AG08395 (cell line): ENCODE data around the gene CAMTA1.
"Not testable (repeated sequence)": the region's sequence is repeated elsewhere in the genome, so short reads cannot be mapped to it uniquely, and the experiment has no call there.

ENCODE experiments used
- DNase-seq: peaks from one replicate; pipeline ENCODE4 v3.0.0; 2012; ENCODE audit warnings: mixed read lengths, low spot score

CAMTA1 gene

DNA sequence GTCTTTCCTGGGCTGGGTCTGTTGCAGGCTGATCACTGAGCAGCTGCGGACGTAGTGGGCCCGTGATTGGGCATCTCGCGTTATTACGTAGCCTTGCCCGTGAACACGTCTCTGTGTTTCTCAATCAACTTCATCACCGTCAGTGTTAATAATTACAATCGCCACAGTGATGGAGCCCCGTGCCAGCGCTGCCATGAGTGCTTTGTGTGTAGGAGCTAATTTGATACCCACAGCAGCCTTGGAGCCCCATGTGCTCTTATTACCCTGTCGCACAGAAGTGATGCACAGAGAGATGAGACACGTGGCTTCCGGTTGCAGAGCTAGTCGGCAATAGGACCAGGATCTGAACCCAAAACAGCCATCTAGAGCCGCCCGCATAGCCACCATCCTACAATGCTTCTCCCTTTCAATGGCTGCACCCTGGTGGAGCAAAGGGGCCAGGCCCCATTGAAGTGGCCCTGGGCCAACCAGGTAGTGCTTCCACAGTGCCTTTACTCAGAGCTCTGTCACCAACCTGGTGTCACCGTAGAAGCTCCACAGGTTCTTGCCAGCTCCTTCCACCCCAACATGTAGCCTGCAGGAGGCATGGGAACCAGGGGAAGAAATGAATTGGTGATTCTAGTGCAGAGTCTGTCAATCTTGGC is 587.3 kb downstream of the CAMTA1 start:
- DNase-seq: no peak

DNA sequence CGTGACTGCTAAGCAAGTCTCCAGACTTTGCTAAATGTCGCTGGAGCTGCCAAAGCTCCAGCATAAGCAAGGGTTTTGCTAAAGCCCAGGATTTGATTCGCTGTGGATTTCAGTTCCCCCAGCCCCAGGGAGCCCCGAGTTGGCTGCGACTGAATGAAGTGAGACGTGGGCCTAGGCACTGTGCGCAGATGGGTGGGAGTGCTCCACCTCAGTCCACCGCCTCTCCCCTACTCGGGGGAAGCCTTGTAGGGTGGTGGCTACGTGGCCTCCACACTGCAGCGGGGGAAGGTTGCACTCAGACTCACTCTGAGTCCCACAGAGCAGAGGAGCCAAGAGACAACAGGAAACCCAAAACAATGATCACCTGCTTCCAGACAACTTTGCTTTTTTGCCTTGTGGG is 588.0 kb downstream of the CAMTA1 start:
- DNase-seq: no peak

DNA sequence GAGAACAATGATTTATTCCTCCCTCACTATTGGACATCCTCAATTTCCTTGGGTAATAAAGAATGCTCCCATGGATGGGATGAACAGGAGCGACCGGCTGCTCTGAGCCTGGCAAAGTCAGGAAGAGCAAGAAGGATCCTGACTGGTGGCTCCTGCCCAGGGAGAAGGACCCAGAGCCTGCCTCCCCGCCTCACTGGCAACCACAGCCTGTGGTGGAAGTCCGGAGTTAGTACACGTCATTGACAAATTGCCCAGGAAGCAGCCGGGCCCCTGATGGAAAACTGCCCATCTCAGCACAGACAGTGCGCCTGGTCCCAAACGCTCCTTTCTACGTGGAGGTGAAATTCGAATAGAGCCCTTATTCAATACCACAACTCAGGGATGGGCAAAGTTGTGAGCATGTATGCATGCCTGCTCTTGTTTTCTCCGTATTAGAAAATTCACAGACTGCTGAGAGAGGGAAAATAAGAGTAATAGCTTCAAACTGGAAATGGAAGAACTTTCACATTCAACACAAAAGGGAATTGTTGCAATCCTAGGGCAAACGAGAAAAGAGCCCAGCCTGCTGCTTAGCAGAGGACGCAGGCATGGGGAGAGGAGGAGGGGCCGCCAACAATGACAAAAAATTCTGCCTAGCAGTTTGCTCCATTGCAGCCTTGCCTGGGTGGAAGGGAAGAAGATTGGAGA is 588.8 kb downstream of the CAMTA1 start:
- no peak for DNase-seq

DNA sequence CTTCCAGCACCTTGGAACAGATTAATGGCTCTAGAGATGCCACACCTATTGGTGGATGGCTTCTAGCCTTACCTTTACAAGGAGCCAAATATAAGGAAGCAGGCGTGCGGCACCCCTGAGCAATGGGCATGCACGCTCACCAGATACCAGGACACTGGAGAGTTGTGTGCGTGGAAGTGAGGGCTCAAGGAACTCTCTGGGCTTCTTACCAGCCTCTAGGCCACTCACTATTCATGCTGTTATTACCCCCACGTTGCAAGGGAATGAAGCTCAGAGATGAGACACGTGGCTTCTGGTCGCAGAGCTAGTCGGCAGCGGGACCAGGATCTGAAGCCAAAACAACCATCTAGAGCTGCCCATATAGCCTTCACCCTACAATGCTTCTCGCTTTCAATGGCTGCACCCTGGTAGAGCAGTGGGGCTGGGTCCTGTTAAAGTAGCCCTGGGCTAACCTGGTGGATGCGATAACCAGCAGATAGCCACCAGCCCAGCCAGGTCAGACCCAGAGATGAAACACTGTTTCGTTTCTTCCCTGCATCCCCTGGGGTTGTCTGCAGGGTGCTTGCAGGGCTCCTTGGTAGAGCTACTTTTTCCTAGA is 589.4 kb downstream of the CAMTA1 start:
- no peak for DNase-seq

DNA sequence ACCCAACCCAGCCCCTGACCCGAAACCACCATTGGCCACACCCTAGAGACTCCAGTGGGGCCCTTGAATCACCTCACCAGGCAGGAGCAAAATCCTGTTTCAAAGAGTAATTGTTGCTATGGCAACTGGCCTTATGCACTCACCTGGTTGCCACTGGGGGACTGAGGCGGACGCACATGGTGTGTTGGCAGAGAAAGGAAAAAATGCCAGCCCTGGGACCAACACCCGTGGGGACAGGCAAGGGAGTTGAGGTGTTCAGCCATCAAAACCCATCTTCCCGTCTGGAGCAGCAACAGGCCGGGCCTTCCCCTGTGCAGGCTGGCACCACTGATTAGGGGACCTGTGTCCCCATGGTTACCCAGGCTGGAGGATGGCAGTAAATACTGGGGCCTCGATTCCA is 590.1 kb downstream of the CAMTA1 start:
- no peak for DNase-seq

DNA sequence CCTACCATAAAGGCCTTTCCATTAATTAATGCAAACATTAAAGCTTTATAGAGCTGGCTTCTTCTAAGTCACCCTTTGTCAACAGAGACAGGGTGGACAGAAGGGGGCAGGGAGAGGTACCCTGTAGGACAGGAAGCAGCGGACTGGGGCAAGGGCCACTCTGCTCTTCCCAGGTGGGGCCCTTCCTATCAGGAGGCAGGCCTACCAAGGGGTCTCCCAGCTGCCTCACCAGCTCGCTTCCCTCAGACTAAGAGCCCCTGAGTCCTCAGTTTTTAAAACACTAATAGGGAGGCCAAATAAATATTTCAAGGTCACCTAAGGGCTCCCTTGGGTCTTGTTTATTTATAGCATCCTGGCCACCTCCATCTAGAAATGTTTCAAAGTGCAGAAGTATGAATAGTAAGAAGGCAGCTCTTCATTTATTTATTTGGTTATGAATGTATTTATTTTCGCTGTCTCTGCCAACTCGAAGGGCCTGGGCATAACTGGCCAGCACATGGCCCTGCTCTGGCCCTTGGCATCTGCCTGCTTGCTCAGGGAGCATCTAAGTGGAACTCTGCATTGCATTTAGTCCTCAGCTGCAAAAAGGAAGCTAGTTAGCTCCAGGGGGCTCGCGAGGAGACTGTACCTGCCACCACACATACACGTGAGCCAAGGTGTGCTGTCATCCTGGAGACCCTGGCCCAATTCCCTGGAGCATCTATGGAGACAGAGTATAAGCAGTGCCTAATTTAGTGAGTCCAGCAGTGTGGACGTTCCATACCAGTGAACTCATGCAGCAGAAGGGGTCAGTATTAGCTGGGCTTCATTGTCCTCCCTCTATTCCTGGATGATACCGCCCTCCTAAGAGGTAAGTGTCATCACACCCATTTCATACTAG is 590.8 kb downstream of the CAMTA1 start:
- DNase-seq: no peak

DNA sequence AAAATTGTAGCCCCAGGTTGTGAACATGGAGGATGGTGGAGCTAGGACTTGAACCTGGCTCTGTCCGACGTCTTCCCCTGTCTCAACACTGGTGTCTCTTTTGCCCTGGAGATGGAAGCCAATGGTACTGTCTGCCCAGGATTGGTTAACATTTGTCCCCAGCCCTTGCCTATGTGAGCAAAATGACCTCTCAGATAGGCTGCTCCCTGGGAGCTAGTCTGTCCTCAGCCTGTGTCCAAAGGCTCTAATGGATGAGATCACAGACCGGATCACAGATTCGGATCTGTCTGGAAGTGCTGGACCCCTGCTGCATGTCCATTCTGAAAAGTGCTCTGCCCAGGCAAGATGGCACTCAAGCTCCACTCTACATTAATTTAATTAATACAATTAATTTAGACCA is 591.4 kb downstream of the CAMTA1 start:
- no peak for DNase-seq

DNA sequence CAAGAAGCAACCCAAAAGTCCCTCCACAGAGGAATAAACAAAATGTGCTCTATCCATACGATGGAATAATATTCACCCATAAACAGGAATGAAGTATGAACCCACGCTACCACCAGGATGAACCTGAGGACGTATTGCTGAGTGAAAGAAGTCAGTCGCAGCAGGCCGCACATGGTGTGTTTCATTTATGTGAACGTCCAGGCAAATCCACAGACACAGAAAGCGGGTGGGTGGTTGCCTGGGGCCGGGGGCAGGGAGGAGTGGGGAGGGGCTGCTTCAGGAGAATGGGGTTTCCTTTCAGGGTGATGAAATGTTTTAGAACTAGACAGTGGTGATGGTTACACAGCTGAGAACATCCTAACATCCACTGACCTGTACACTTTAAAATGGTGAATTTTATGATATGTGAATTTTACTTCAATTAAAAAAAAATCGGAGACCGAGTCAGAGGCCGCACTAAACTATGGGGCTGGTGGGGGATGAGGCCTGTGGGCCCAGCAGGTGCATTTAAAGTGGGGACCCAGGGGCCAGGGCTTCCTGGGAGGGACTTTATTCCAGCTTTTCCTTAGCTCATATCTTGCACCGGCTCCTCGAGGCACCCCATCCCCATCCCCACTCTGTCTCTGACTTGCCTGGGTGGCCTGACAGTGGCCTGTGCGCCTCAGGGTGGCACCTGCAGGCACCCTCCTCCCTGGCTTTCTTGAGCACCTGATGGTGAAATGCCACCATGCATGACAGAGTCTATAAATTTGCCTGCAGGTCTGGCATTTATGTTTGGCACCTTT is 593.3 kb downstream of the CAMTA1 start:
- DNase-seq: no peak

DNA sequence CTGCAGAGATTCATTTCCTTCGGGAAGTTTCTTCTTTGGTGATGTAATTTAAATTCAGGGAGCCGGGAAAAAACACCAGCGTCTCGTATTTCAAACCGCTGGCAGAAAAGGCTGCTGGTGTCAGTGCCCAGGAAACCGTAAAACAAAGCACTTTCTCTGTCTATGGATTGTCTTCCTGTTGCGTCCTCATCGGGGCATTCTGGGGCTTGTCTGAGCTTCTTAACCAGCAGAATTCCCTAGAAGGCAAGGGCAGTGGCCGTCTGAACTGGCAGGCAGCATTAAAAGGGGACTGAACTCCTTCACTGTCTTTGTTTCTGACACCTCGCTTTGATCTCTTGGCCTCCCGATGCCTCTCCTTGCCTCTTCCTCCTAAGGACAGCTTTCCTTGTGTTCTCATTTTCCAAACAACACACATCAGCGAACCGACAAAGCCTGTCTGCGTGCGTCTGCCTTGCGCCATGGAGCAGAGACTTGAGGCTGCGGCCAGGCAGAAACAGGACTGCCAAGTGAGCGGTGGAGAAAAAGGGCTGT is 594.3 kb downstream of the CAMTA1 start:
- peak; percentile 76 for DNase-seq

DNA sequence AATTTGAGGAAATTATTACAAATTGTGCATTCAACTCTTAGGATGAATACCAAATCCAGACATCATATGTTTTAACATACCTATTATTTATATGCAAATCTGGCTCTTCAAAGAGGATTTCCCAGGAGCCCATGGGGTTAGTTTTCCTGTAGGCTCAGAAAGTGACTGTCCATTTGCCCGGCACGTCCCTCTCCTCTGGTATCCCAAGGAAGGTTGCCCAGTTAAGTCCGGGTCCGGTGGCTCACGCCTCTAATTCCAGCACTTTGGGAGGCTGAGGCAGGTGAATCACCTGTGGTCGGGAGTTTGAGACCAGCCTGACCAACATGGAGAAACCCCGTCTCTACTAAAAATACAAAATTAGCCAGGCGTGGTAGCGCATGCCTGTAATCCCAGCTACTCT is 594.8 kb downstream of the CAMTA1 start:
- not testable (repeated sequence) for DNase-seq

DNA sequence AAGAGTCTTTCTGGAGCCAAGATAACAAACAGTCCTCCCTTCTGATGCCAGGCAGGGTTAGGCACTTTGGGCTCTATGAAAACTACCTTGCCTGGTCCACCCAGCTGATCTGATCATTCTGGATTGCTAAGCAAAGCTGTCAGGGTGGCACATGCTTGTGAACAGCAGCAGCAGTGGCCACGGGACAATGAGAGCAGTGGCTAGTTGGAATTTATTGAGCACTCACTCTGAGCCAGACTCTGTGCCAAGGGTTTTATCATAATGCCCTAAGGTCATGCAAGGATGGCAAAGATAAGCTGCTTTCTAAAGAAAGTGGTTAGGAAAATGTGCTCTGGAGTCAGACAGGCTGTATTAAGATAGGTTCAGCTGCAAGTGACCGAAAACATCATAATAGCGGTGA is 595.5 kb downstream of the CAMTA1 start:
- no peak for DNase-seq

DNA sequence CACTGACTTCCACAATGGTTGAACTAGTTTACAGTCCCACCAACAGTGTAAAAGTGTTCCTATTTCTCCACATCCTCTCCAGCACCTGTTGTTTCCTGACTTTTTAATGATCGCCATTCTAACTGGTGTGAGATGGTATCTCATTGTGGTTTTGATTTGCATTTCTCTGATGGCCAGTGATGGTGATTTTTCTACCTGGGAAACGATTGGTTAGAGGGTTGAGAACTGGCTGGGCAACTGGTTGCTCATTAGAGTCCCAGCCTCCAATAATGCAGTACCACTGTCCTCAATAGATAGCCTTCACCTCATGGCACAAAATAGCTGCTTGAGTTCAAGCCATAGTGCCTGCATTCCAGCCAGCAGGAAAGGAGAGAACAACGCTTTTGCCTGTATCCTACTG is 596.5 kb downstream of the CAMTA1 start:
- DNase-seq: not testable (repeated sequence)

DNA sequence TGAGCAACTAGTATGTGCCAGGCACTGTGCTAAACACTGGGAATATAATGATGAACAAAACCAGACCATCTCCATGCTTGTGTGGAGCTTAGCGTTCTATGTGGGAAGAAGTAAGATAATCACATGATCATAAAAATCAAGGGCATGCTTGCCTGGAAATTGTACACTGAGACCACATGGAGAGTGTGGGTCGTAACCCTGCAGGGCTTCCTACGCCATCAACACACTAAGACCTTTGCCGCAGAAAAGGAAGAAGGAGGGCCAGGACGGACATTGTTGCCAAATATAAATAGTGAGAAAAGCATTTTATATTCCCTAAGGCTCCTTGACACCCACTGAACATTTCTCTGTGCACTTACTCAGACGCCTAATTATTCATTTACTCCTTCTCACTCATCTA is 597.7 kb downstream of the CAMTA1 start:
- no peak for DNase-seq

DNA sequence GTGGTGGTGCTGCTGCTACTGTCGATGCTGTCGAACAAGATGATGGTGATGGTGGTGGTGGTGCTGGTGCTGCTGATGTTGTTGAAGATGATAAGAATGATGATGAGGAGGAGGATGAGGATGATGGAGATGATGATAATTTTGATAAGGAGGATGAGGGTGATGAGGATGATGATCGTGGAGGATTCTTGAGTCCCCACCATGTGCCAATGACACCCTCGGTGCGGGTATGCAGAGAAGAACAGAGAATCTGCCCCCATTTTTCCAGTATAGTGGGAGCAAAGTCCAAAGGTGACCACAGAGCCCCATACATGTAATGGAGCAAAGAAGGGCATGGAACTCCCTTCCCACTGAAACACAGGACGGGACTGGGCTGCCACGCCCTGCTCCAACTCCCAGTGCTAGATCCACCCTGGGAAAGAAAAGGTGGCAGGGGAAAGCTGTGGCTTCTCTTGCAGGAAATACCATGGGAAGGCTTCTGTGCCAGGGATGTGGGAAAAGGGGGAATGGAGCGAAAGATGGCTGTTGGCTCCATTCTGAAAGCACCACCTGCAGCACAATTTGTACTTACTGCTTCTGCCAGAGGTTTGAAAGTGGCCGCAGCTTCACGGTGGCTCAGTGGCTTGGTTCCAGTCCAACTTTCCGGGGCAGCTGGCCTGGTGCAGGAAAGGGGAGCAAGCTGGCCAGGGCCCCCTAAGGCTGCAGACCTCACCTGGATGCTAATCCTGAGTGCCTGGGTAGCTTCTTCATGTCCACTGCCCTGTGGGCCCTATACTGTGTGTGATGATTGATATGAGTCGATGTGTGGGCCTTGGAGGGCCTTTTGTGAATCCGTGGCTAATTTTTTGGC is 598.6 kb downstream of the CAMTA1 start:
- DNase-seq: no peak

DNA sequence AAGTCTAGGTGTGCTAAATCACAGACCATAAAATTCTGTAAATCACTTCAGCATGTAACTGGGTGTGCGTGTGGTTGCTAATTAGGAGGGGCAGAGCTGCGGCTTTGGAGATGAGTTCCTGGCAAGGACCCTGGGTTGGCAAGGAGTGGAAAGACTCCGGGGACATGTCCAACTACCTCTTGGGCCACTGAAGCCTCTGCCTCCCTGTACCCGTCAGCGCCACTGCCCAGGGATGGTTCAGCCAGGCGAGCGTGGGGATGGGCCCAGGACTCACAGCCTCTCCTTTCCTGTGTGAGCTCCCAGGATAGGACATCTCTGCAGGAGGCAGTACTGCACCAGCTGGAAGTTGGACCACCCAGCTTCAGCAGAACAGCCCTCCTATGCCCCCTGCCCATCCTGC is 599.4 kb downstream of the CAMTA1 start:
- no peak for DNase-seq

DNA sequence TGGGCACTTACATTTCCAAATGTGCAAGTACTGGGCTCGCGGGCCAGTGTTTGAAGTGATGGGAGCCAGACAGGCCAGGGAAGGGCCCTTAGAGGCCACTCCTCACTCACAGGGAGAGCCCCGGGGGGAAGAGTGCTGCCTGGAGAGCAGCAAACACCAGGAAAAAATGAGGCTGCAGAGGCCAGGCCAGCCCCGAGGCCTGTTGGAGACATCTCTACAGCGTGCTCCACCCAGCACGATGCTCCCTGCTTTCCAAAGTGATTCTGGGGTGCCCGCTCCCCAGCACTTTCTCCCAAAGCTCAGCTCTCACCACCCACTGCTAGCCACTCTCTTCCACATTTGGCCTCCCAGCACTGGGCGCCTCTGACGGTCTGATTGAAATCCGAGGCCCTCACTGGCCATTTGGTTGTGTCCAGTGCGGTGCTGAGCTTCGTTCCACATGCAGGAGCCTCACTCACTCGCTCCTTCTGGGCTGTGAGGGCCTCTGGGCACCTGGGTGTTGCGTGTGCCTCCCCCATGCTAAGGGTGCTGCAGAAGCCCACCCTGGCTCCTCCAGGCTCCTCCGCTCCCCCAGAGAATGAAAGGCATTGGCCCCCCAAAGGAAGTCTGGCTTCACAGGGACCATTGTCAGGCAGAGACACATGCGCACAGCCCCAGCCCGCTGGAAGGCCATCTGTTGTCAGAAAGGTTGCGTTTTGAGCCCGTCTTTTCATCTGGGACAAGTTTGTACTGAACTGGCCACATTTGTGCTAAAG is 600.4 kb downstream of the CAMTA1 start:
- DNase-seq: no peak

DNA sequence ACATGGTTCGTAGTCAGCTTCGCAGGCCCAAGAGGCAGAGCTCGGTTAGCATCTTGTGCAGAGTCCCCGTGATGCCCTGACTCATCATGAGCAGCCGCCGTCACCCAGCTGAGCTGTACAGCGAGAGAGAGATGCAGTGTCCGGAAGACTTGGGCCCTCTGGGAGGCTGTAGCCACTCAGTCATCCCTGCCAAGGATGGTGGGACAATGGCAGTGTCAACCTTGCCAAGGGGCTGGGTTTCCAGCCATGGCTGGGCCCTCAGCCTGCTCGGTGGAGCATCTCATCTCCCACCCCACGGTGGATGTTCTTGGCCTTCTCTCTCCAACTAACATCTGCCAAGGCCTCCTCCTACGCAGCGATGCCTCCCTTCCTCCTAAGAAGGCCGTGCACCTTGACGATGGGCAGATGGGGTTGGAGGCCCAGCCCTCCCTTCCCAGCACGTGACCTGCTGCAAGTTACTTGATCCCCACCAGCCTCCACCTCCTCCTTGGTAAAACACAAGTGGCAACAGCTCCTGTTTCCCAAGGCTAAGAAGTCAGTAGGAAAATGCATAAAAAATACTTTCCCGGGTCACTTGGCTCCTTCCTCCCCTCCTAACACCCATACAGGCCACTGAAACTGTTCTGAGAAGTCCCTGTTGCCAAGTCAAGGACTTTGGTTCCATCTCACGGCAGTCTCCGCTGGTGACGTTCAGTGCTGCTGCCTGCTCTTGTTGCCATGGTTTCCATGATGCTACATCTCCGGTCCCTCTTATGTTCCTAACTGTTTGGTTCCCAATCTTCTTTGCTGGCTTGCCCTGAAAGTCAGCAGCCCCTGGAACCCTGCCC is 601.2 kb downstream of the CAMTA1 start:
- no peak for DNase-seq

DNA sequence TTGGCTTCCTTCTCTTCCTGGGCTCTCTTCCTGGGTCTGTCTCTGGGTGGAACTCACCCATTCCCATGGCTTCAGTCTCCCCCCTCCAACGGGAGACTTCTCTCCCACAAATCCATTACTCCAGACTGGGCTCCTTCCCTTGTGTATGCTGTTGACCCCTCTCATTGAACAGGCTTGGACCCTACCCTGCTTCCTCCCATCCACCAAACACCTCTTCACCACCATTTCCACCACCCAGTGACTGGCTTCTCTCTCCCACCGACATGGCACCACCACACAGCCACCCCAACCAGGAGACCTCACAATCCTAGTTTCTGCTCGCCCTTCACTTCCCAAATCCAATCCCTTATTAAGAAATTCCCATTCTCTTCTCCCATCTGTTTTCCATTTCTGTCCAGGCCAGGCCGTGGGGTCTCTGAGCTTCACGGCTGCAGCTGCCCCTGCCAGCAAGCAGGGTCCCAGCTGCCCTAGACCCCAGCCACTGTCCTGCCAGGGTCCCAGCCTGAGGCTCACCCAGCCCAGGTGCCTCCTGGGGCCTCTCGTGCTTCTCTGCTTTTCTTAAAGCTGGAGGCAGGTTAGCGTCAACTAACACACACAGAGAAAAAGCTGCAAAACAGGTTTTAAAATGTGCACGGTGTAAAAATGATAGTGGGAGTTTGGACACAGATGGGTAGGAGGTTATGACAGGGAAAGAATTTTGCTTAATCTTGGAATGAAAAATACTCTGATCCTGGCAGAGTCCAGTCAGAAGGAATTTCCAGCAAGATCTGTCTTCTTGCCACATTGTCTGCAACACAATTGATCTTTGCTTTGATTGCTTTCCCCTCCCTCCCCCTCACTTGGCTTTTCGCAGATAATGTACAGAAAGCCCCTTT is 602.0 kb downstream of the CAMTA1 start:
- DNase-seq: peak; percentile 27
